GM12801 (cell line): Measurements from ENCODE around the gene CTIF.

Experiments used
- TF ChIP-seq, protein P1 (sequence below): IDR thresholded peaks from one replicate; pipeline ENCODE4 v1.5.1; 2011; ENCODE audit warnings: control low read depth; ENCODE audit not compliant: insufficient read length; ENCODE audit errors: extremely low read depth

Gene CTIF

DNA sequence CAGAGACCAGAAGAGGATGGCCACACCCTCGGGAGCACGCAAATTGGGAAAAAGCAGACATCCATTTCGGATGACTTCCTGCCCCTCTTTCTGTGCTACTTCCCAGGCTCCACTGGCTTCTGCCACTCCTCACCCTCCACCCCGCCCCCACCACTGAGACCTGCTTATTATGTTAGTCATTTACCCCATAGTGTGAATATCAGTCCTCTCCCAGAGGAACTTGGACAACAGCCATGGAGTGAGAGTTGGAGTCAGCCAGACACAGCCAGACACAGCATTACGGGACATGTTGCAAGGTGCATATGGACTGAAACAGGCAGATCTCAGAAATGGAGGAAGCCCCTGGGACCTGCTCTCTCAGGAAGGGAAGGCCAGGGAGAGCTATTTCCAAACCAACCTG lies 51.8 kb downstream of the CTIF start:
- TF ChIP-seq, protein P1, sequence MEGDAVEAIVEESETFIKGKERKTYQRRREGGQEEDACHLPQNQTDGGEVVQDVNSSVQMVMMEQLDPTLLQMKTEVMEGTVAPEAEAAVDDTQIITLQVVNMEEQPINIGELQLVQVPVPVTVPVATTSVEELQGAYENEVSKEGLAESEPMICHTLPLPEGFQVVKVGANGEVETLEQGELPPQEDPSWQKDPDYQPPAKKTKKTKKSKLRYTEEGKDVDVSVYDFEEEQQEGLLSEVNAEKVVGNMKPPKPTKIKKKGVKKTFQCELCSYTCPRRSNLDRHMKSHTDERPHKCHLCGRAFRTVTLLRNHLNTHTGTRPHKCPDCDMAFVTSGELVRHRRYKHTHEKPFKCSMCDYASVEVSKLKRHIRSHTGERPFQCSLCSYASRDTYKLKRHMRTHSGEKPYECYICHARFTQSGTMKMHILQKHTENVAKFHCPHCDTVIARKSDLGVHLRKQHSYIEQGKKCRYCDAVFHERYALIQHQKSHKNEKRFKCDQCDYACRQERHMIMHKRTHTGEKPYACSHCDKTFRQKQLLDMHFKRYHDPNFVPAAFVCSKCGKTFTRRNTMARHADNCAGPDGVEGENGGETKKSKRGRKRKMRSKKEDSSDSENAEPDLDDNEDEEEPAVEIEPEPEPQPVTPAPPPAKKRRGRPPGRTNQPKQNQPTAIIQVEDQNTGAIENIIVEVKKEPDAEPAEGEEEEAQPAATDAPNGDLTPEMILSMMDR, result no peak

DNA sequence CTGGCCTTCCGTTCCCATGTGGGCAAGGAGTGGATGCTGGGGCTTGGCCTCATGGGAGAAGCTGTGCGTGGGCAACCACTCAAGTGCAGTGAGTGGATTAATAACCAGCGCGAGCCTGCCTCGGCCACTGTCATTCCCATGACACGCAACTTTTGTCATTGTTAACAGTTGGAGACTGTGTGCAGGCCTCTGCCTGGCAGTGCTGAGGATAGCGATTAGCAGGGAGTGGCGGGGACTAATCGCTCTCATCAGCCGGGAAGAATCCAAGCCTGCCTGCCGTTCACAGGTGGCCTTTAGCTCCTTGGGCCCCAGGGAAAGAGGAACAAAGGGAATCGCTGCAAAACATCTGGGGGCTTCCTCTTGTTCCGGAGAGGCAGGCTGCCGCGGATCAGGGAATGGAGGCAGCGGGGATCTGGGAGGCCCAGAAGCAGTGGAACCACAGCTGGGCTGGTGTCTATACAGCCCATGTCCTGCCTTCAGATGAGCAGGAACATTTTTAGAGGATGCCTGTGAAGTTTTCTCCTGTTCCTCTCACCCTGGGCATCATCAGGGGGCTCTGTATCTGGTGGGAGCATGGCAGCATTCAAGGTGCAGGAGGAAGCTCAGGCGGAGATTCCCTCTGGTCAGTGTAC lies 53.8 kb downstream of the CTIF start:
- TF ChIP-seq, protein P1, result no peak

DNA sequence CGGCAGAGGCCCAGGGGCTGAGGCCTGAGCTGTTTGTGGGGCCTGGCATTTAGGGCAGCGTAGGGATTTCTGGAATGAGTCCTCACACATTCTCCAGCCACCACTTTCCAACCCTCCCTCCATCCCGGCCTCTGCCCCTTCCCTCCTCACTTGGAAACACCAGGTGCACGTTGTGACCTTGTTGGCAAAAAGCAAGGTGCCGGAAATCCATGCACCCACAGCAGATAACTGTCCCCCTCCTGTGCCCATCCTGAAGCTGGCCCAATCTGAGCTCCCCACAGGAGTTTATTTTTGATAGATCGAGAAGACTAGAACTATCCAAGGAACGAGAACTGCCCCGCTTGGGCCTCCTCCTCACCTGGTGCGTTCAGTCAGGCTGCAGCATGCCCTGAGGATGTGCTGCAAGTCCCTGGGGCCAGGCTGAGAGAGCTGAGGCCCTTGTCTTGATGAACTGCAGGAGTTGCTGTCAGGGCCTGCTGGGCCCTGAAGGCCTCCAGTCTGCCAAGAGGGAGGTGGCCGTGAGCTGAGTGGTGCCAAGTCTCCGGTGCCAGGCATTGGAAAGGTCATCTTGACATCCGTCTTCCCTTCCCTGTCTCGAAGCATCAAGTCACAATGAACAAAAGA lies 55.8 kb downstream of the CTIF start:
- TF ChIP-seq, protein P1, result no peak

DNA sequence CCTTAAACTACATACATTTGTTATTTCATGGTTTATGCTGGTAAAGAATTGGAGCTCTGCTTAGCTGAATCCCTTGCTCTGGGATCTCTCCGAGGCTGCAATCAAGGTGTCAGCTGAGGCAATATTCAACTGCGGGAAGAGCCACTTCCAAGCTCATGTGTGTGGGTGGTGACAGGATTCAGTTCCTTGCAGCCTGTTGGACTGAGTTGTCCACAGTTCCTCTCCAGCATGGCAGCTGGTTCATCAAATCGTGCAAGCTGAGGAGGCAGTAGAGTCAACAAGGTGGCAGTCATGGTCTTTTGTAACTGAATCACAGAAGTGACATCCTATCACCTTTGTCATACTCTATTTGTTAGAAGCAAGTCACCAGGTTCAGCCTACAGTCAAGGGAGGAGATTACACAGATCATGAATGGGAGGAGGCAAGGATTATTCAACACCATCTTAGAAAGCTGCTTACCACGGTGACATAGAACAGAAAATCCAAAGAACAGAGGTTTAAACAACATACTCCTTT lies 56.9 kb downstream of the CTIF start:
- TF ChIP-seq, protein P1, result no peak

DNA sequence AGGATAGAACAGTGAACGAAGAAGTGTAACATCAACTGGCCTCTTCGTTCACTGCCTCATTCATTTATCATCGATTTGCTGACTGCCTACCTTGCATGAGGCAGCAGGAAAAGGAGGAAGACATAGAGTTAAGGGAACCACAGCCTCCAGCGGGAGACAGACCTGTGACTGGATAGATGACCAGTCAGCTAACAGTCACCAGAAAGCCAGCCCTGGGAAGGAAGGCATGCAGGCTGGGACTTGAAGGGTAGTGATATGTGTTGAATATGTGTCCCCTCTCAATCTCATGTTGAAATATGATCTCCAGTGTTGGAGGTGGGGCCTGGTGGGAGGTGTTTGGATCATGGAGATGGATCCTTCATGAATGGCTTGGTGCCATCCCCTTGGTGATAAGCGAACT lies 58.3 kb downstream of the CTIF start:
- TF ChIP-seq, protein P1, result no peak

DNA sequence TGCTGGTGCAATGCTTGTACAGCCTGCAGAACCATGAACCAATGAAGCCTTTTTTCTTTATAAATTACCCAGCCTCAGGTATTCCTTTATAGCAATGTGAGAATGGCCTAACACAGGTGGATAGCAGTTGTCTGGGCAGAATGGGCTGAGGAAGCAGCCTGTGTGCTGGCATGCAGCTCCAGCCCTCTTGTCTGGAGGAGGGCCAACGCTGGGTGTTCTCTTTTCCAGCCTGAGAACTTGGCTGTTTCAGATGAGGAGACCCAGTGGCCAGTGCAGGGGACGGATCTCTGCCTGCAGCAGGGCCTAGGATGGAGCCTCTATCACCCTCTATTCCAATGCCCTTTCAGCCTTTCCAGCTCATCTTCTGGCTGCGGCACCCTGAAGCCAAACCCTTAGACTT lies 58.8 kb downstream of the CTIF start:
- TF ChIP-seq, protein P1, result no peak

DNA sequence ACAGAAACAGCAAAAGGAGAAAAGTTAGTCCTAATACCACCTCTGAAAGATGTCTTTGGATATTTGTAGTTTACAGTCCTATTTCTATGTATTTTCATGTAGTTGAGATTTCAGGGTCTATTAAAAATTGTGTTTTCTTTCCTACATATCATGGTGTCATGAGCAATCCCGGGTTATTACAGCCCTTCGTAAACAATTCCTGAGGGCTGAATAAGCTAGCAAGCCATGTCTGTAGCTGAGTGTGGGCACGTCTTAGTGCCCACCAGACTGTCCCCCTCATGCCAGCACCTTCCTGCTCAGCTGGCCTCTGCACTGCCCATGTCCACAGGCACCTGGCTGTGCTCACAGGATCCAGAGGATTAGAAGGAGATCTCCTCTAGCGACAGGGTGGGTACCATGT lies 60.6 kb downstream of the CTIF start:
- TF ChIP-seq, protein P1, result no peak
